Right lung (tissue), 10 donors: ENCODE measurements around the gene DNAH3. TPM values are rescaled to one million over a fixed set of nuclear protein-coding genes. Genes with fewer than 3 reads are reported as not detected.
"Not testable (repeated sequence)": the region's sequence is repeated elsewhere in the genome, so short reads cannot be mapped to it uniquely, and the experiment has no call there.

Source experiments
- DNase-seq, 2 donors: peaks; one replicate each; pipeline ENCODE4 v3.0.0-alpha.2; 2013
- long read RNA-seq, 8 donors: transcript quantifications; one replicate each; lab custom pipeline, GENCODE V29; 2026
- polyA plus RNA-seq, 5 donors: library from polyadenylated mRNA; unstranded; fragments of 120-200 nt; gene quantifications; one replicate each; pipeline versions ENCODE4 v1.2.1 to v1.2.3, GENCODE V29; 2013; ENCODE audit warnings: inconsistent platforms in 1 of 5, low replicate concordance in 1 of 5; ENCODE audit not compliant: insufficient read length in 5 of 5, insufficient read depth in 1 of 5

DNAH3 gene
- polyA plus RNA-seq: 1 to 10 TPM in 4 of 5 donors, under 1 TPM in 1; 0.69 to 4.5 (median 2.8) TPM
- long read RNA-seq, donor 1, partial matches to known transcripts: 19 of 30 reads
- long read RNA-seq, donor 1, other reads (novel, unspliced or antisense): 11 of 30 reads
- long read RNA-seq, donor 2: 0 reads
- long read RNA-seq, donor 3: 0 reads
- long read RNA-seq, donor 4: 0 reads
- long read RNA-seq, donor 5, partial matches to known transcripts: 52 of 52 reads
- long read RNA-seq, donor 5, other reads (novel, unspliced or antisense): 0 of 52 reads
- long read RNA-seq, donor 6, partial matches to known transcripts: 10 of 26 reads
- long read RNA-seq, donor 6, other reads (novel, unspliced or antisense): 16 of 26 reads
- long read RNA-seq, donor 7: 0 reads
- long read RNA-seq, donor 8: 0 reads

GRCh38 chr16:21150375-21151001, at the start of gene DNAH3:
DNAH3 (minus strand) TSS chr16:21150846; CDS start chr16:21150319, 527 bp downstream.
- peak; percentile 42 for DNase-seq

GRCh38 chr16:21199607-21200218, 49.1 kb upstream of the DNAH3 start:
- no peak for DNase-seq

GRCh38 chr16:21197621-21198020, 47.0 kb upstream of the DNAH3 start:
- DNase-seq: no peak

GRCh38 chr16:21197112-21197511, 46.5 kb upstream of the DNAH3 start:
- no peak for DNase-seq

GRCh38 chr16:21195330-21195729, 44.7 kb upstream of the DNAH3 start:
- not testable (repeated sequence) for DNase-seq

- DNase-seq: no peak
Measured at GRCh38 chr16:21194771-21195301, 44.2 kb upstream of the DNAH3 start.

- no peak for DNase-seq
Measured at GRCh38 chr16:21192991-21193390, 42.3 kb upstream of the DNAH3 start.

- DNase-seq: no peak
Measured at GRCh38 chr16:21190599-21190998, 40.0 kb upstream of the DNAH3 start.

GRCh38 chr16:21190013-21190412, 39.4 kb upstream of the DNAH3 start:
- DNase-seq: no peak

GRCh38 chr16:21189311-21189710, 38.7 kb upstream of the DNAH3 start:
- DNase-seq: no peak

GRCh38 chr16:21186326-21186691, 35.7 kb upstream of the DNAH3 start:
- DNase-seq: no peak

GRCh38 chr16:21185659-21186325, 35.1 kb upstream of the DNAH3 start:
- DNase-seq: no peak

GRCh38 chr16:21184834-21185233, 34.2 kb upstream of the DNAH3 start:
- no peak for DNase-seq

GRCh38 chr16:21183995-21184394, 33.3 kb upstream of the DNAH3 start:
- DNase-seq: no peak

- no peak for DNase-seq
Measured at GRCh38 chr16:21179983-21180365, 29.3 kb upstream of the DNAH3 start.

GRCh38 chr16:21179126-21179982, 28.7 kb upstream of the DNAH3 start:
- no peak for DNase-seq

- no peak for DNase-seq
Measured at GRCh38 chr16:21175397-21175796, 24.8 kb upstream of the DNAH3 start.

GRCh38 chr16:21172650-21173049, 22.0 kb upstream of the DNAH3 start:
- no peak for DNase-seq

GRCh38 chr16:21170116-21170515, 19.5 kb upstream of the DNAH3 start:
- not testable (repeated sequence) for DNase-seq

- DNase-seq: no peak
Measured at GRCh38 chr16:21169249-21169981, 18.8 kb upstream of the DNAH3 start.
